Mucosa of descending colon (tissue), 3 donors: Measurements from ENCODE around the gene NPIPB6. TPM values are rescaled to one million over a fixed set of nuclear protein-coding genes. Genes with fewer than 3 reads are reported as not detected.
A peak's percentile ranks its signal among the peaks of the same experiment; 100 is the strongest.

Source experiments
- ATAC-seq: fragments of 200-7000 bp; cut with Tn5 transposase; one replicate; pipeline ENCODE4 v1.9.1; 2020; ENCODE audit warnings: mild to moderate bottlenecking, moderate library complexity
- DNase-seq, 3 donors: peaks; one replicate each; pipeline ENCODE4 v3.0.0-alpha.2; 2020
- H3K36me3 ChIP-seq: fragments of 200-600 bp; one replicate; pipeline ENCODE4 v1.8.0; 2021; ENCODE audit warnings: low read depth, mild to moderate bottlenecking
- H3K4me1 ChIP-seq: fragments of 200-600 bp; one replicate; pipeline ENCODE4 v1.8.0; 2021; ENCODE audit warnings: low read depth, mild to moderate bottlenecking
- H3K4me3 ChIP-seq: fragments of 200-600 bp; one replicate; pipeline ENCODE4 v1.8.0; 2021; ENCODE audit warnings: mild to moderate bottlenecking
- H3K9me3 ChIP-seq: fragments of 200-600 bp; one replicate; pipeline ENCODE4 v1.8.0; 2021; ENCODE audit warnings: mild to moderate bottlenecking
- intact Hi-C, 2 donors: fragments of 100-400 bp; cut with DNase I in 1 of 2; cut with micrococcal nuclease in 1 of 2; formaldehyde crosslinking; loops; one replicate each; pipeline versions ENCODE4 v1.11.0 to v1.11.1; 2022; cut with DNase I, micrococcal nuclease
- total RNA-seq, 3 donors: library from RNA; stranded (reverse); fragmentation: NEBNext Ultra II Directional in 2 of 3; extraction: Animal tissue kit (Norgen Biotek cat#: 25700) in 2 of 3; gene quantifications; one replicate each; pipeline versions ENCODE4 v1.2.1 to v1.2.4, GENCODE V29; 2021 to 2023
- TF ChIP-seq, protein P1 (sequence below): fragments of 200-600 bp; IDR thresholded peaks from one replicate; pipeline ENCODE4 v1.8.0; 2022; ENCODE audit warnings: antibody characterized with exemption, mild to moderate bottlenecking
- donor health status: DM: no; HTN: no; CAD: no; lungs with moderate emphysema.
- donor health status: DM: no; HTN: no; CAD: no.
- donor health status: DM: no; HTN: yes; CAD: no.

NPIPB6 gene
- total RNA-seq, 3 donors from 2014 or later: 0.94 to 4.3 (median 1.0) TPM

- no peaks in the 10 kb centered on the region for H3K36me3 ChIP-seq
- H3K4me3 ChIP-seq: no peak overlapping the region
- DNase-seq: peak; percentile 47 to 75 (median 66)
- peak; percentile 68 for ATAC-seq
- TF ChIP-seq, protein P1, sequence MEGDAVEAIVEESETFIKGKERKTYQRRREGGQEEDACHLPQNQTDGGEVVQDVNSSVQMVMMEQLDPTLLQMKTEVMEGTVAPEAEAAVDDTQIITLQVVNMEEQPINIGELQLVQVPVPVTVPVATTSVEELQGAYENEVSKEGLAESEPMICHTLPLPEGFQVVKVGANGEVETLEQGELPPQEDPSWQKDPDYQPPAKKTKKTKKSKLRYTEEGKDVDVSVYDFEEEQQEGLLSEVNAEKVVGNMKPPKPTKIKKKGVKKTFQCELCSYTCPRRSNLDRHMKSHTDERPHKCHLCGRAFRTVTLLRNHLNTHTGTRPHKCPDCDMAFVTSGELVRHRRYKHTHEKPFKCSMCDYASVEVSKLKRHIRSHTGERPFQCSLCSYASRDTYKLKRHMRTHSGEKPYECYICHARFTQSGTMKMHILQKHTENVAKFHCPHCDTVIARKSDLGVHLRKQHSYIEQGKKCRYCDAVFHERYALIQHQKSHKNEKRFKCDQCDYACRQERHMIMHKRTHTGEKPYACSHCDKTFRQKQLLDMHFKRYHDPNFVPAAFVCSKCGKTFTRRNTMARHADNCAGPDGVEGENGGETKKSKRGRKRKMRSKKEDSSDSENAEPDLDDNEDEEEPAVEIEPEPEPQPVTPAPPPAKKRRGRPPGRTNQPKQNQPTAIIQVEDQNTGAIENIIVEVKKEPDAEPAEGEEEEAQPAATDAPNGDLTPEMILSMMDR: peak; percentile 83
- intact Hi-C loops: no loop called here
- no peaks in the 10 kb centered on the region for H3K9me3 ChIP-seq
- H3K4me1 ChIP-seq: no peaks in the 10 kb centered on the region
Observed at GRCh38 chr16:28317040-28317880, 46.0 kb downstream of the NPIPB6 start.

DNA sequence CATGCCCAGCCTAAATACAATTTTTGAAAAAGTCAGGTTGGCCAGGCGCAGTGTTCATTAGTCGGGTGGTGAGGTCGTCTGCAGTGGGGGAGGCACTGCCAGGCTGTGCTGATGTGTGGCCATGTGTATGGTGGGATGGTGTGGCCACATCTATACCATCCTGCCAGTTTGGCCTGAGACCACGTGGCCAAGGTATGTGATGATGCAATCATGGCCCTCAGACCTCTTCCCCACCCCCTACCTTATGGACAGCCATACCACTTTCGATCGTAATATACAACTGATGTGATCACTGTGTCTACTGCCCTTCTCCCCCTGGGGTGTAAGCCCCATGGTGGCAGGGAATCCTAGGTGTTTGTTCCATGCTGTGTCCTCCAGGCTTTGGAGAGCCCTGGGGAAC is 47.3 kb downstream of the NPIPB6 start:
- Histone ChIP-seq H3K4me1 (no peaks in the 10 kb centered on the region), H3K4me3 (no peak overlapping the region), H3K36me3 (no peaks in the 10 kb centered on the region), H3K9me3 (no peaks in the 10 kb centered on the region)
- intact Hi-C loops: no loop called here
- no peak for ATAC-seq
- TF ChIP-seq, protein P1: no peak
- peak in 1 of 3 donors; percentile 14 for DNase-seq

- H3K36me3 ChIP-seq: no peaks in the 10 kb centered on the region
- ATAC-seq (no peak), DNase-seq (no peak)
- no peak overlapping the region for H3K4me3 ChIP-seq
- TF ChIP-seq, protein P1: no peak
- intact Hi-C loops: no loop called here
- H3K4me1 ChIP-seq: no peaks in the 10 kb centered on the region
- H3K9me3 ChIP-seq: no peaks in the 10 kb centered on the region
Observed at GRCh38 chr16:28313587-28313986, 49.7 kb downstream of the NPIPB6 start.

DNA sequence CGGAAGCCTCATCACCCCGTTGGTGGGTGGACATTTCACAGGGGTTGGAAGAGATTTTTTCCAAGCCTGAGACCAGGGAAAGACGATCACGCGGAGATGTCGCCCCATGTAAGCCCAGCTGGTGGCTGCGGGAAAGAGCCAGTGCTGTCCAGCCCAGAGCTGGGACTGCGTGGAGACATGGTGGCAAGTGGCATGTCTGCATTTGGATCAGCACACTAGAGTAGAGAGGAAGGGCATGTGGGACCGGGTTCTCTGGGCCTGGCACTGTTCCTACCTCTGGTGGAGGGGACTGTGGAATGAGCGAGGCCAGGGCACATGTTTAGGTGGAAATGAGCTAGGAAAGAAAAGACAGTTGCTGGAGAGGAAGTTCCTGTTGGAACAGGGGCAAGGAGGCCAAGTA is 51.0 kb downstream of the NPIPB6 start:
- Histone ChIP-seq H3K4me1 (no peaks in the 10 kb centered on the region), H3K36me3 (no peaks in the 10 kb centered on the region), H3K9me3 (no peaks in the 10 kb centered on the region), H3K4me3 (no peak overlapping the region)
- ATAC-seq (no peak), DNase-seq (no peak)
- intact Hi-C loops: no loop called here
- TF ChIP-seq, protein P1: no peak

DNA sequence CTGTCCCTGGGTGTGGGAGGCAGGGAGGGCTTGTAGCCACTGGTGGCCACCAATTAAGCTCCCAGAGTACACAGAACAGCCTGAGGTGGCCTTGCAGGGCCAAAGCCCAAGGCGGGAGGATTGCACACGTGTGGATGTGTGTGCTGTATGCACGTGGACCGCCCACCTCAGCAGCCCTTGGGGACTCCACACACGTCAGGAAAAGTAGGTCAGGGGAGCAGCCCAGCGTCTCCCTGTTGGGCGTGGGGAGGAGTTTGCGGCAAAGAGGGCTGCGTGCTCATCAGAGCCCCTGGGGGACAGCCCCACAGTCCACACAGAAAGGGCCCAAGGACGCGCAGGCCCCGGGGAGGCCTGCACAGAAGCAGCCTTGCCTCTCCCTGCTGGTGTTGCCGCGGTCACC is 51.4 kb downstream of the NPIPB6 start:
- H3K36me3 ChIP-seq: no peaks in the 10 kb centered on the region
- no peak overlapping the region for H3K4me3 ChIP-seq
- H3K4me1 ChIP-seq: no peaks in the 10 kb centered on the region
- DNase-seq (no peak), ATAC-seq (no peak)
- no peaks in the 10 kb centered on the region for H3K9me3 ChIP-seq
- TF ChIP-seq, protein P1: no peak
- intact Hi-C loops: no loop called here
